H9 (cell line): ENCODE data around the gene SLC44A1. TPM values are rescaled to one million over a fixed set of nuclear protein-coding genes. Genes with fewer than 3 reads are reported as not detected.

Source experiments
- DNase-seq: peaks from one replicate; pipeline ENCODE4 v3.0.0-alpha.2; 2017
- H2AFZ ChIP-seq: one replicate; pipeline ENCODE4 v1.6.1; 2013; ENCODE audit warnings: mild to moderate bottlenecking, low read length, control low read depth, moderate library complexity
- H2AK5ac ChIP-seq: 2 replicates; pipeline ENCODE4 v1.6.1; 2013; ENCODE audit warnings: low read length, control low read depth, mixed read lengths; ENCODE audit not compliant: insufficient read length
- H2BK120ac ChIP-seq: one replicate; pipeline ENCODE4 v1.6.1; 2013; ENCODE audit warnings: low read depth, mild to moderate bottlenecking, low read length, control low read depth, inconsistent platforms; ENCODE audit not compliant: poor library complexity, severe bottlenecking
- H2BK12ac ChIP-seq: 2 replicates; pipeline ENCODE4 v1.6.1; 2013; ENCODE audit warnings: low read length, control low read depth, mixed read lengths, low read depth; ENCODE audit not compliant: insufficient read length
- H2BK15ac ChIP-seq: 2 replicates; pipeline ENCODE4 v1.6.1; 2013; ENCODE audit warnings: low read depth, low read length, control low read depth
- H2BK20ac ChIP-seq: one replicate; pipeline ENCODE4 v1.6.1; 2013; ENCODE audit warnings: low read depth, mild to moderate bottlenecking, low read length, control low read depth, inconsistent platforms; ENCODE audit not compliant: poor library complexity, severe bottlenecking
- H2BK5ac ChIP-seq: 2 replicates; pipeline ENCODE4 v1.6.1; 2013; ENCODE audit warnings: low read length, control low read depth, mixed read lengths; ENCODE audit not compliant: insufficient read length
- H3K14ac ChIP-seq: 2 replicates; pipeline ENCODE4 v1.6.1; 2013; ENCODE audit warnings: low read length, control low read depth; ENCODE audit not compliant: insufficient read depth
- H3K18ac ChIP-seq: 2 replicates; pipeline ENCODE4 v1.6.1; 2013; ENCODE audit warnings: low read depth, mild to moderate bottlenecking, mixed read lengths, low read length, control low read depth; ENCODE audit not compliant: insufficient read length
- H3K23ac ChIP-seq: 2 replicates; pipeline ENCODE4 v1.6.1; 2013; ENCODE audit warnings: low read length, control low read depth, mixed read lengths, low read depth; ENCODE audit not compliant: insufficient read length
- H3K23me2 ChIP-seq: 2 replicates; pipeline ENCODE4 v1.6.1; 2013; ENCODE audit warnings: low read depth, mild to moderate bottlenecking, mixed read lengths, low read length, control low read depth; ENCODE audit not compliant: insufficient read length, poor library complexity, severe bottlenecking
- H3K27ac ChIP-seq: 2 replicates; pipeline ENCODE4 v1.5.1; 2013; ENCODE audit warnings: low read length, control low read depth, mixed read lengths, low read depth; ENCODE audit not compliant: insufficient read length
- H3K27me3 ChIP-seq: 2 replicates; pipeline ENCODE4 v1.6.1; 2013; ENCODE audit warnings: low read length, control low read depth, inconsistent platforms; ENCODE audit not compliant: insufficient read depth
- H3K4ac ChIP-seq: 2 replicates; pipeline ENCODE4 v1.6.1; 2013; ENCODE audit warnings: low read depth, mild to moderate bottlenecking, control low read depth, inconsistent platforms, low read length, moderate library complexity
- H3K4me1 ChIP-seq: 2 replicates; pipeline ENCODE4 v1.6.1; 2013; ENCODE audit warnings: low read length, control low read depth, inconsistent platforms; ENCODE audit not compliant: insufficient read depth
- H3K4me2 ChIP-seq: 2 replicates; pipeline ENCODE4 v1.6.1; 2013; ENCODE audit warnings: low read length, control low read depth, mixed read lengths; ENCODE audit not compliant: insufficient read length, insufficient read depth
- H3K56ac ChIP-seq: 2 replicates; pipeline ENCODE4 v1.6.1; 2013; ENCODE audit warnings: low read depth, mild to moderate bottlenecking, mixed read lengths, low read length, control low read depth; ENCODE audit not compliant: insufficient read length
- H3K79me1 ChIP-seq: 2 replicates; pipeline ENCODE4 v1.6.1; 2013; ENCODE audit warnings: low read depth, mild to moderate bottlenecking, moderate library complexity, low read length, control low read depth, inconsistent platforms; ENCODE audit not compliant: insufficient read depth, poor library complexity, severe bottlenecking
- H3K79me2 ChIP-seq: 2 replicates; pipeline ENCODE4 v1.6.1; 2013; ENCODE audit warnings: low read length, control low read depth, inconsistent platforms; ENCODE audit not compliant: insufficient read depth
- H3K9ac ChIP-seq: 2 replicates; pipeline ENCODE4 v1.6.1; 2013; ENCODE audit warnings: low read length, control low read depth, mixed read lengths; ENCODE audit not compliant: insufficient read length; ENCODE audit errors: extremely low read depth
- H3K9me3 ChIP-seq: one replicate; pipeline ENCODE4 v1.6.1; 2013; ENCODE audit warnings: low read depth, low read length, inconsistent platforms; ENCODE audit not compliant: control insufficient read depth
- H3T11ph ChIP-seq: one replicate; pipeline ENCODE4 v1.6.1; 2013; ENCODE audit warnings: mild to moderate bottlenecking, low read length, control low read depth, inconsistent platforms
- H4K20me1 ChIP-seq: one replicate; pipeline ENCODE4 v1.6.1; 2013; ENCODE audit not compliant: control insufficient read depth, insufficient read length, insufficient read depth
- H4K5ac ChIP-seq: 2 replicates; pipeline ENCODE4 v1.6.1; 2013; ENCODE audit warnings: low read depth, mild to moderate bottlenecking, mixed read lengths, low read length, control low read depth; ENCODE audit not compliant: insufficient read length
- H4K8ac ChIP-seq: replicated peaks from 2 replicates; pipeline ENCODE4 v1.6.1; 2013; ENCODE audit warnings: low read length, control low read depth, mixed read lengths, low read depth; ENCODE audit not compliant: insufficient read length
- H4K91ac ChIP-seq: 2 replicates; pipeline ENCODE4 v1.6.1; 2013; ENCODE audit warnings: low read depth, mild to moderate bottlenecking, moderate library complexity, mixed read lengths, low read length, control low read depth; ENCODE audit not compliant: insufficient read length
- H3K27ac Mint-ChIP-seq, 3 experiments: 2 replicates in 2 of 3; 3 replicates in 1 of 3; pipeline ENCODE4 v1.8.0; 2020 to 2021; ENCODE audit warnings: mixed read lengths in 3 of 3, mild to moderate bottlenecking in 1 of 3, moderate library complexity in 1 of 3
- H3K27me3 Mint-ChIP-seq: 2 replicates; pipeline ENCODE4 v1.8.0; 2021; ENCODE audit warnings: low read depth, mild to moderate bottlenecking, moderate library complexity, mixed read lengths
- H3K36me3 Mint-ChIP-seq, 3 experiments: 2 replicates in 2 of 3; 3 replicates in 1 of 3; pipeline ENCODE4 v1.8.0; 2020 to 2021; ENCODE audit warnings: low read depth in 3 of 3, mixed read lengths in 3 of 3; ENCODE audit not compliant: insufficient read depth in 1 of 3
- H3K4me1 Mint-ChIP-seq, 2 experiments: 2 replicates each; pipeline ENCODE4 v1.8.0; 2020; ENCODE audit warnings: mixed read lengths in 2 of 2
- H3K4me3 Mint-ChIP-seq, 2 experiments: 2 replicates in 1 of 2; 3 replicates in 1 of 2; pipeline ENCODE4 v1.8.0; 2020 to 2021; ENCODE audit warnings: mild to moderate bottlenecking in 2 of 2, mixed read lengths in 2 of 2, moderate library complexity in 1 of 2
- H3K9me3 Mint-ChIP-seq, 2 experiments: 2 replicates in 1 of 2; 3 replicates in 1 of 2; pipeline ENCODE4 v1.8.0; 2020; ENCODE audit warnings: mild to moderate bottlenecking in 2 of 2, mixed read lengths in 2 of 2, moderate library complexity in 1 of 2
- CTCF ChIP-seq: fragments of 200-600 bp; sonication (generic); conservative IDR thresholded peaks from 3 replicates; pipeline ENCODE4 v1.8.0; 2021; ENCODE audit warnings: antibody characterized with exemption, mild to moderate bottlenecking
- WGBS: extraction: QIAGEN DNeasy Blood & Tissue Kit; methylation state at CpG from one replicate; pipeline ENCODE4 v1.1.7; 2013; ENCODE audit warnings: missing lambda C conversion rate, low lambda C conversion rate, mixed read lengths; ENCODE audit not compliant: insufficient read length; ENCODE audit errors: extremely low coverage; 5-methylcytosine and 5-hydroxymethylcytosine counted together
- total RNA-seq: library from RNA; stranded (reverse); gene quantifications from 2 replicates; pipeline ENCODE4 v1.2.1, GENCODE V29; 2021

Gene SLC44A1
- total RNA-seq, 1 experiment from 2014 or later, result 60.7 TPM

- no peak overlapping the region for H2BK5ac ChIP-seq
- H2BK120ac ChIP-seq, result no peak overlapping the region
- H3K9me3 ChIP-seq, result no peaks in the 10 kb centered on the region
- H2AK5ac ChIP-seq, result no peak overlapping the region
- no peaks in the 10 kb centered on the region for H3K27me3 ChIP-seq
- no peak overlapping the region for H3K18ac ChIP-seq
- Mint-ChIP-seq H3K27me3 (no peaks in the 10 kb centered on the region), H3K9me3 (peaks cover 3% of the 10 kb centered on the region in 2 experiments; a peak in 3 of 5 replicates), H3K4me3 (no peak overlapping the region), H3K27ac (peak overlapping the region; percentile 11 to 95 (median 84); a peak in 6 of 7 replicates), H3K4me1 (peaks cover 58 to 59% of the 10 kb centered on the region in 2 experiments), H3K36me3 (peaks cover 0 to 5% (median 2%) of the 10 kb centered on the region in 3 experiments; a peak in 5 of 7 replicates)
- no peak overlapping the region for H2AFZ ChIP-seq
- WGBS, result 100% methylated on average over 1 of the region's 3 CpGs
- H4K91ac ChIP-seq, result no peak overlapping the region
- H2BK15ac ChIP-seq, result no peak overlapping the region; the same call in 1 of the 2 replicates
- H3T11ph ChIP-seq, result no peak overlapping the region
- H2BK12ac ChIP-seq, result peak overlapping the region; percentile 11
- no peak overlapping the region for H3K27ac ChIP-seq
- no peaks in the 10 kb centered on the region for H3K79me1 ChIP-seq
- H4K20me1 ChIP-seq, result no peaks in the 10 kb centered on the region
- no peak overlapping the region for H4K8ac ChIP-seq
- H3K23ac ChIP-seq, result no peak overlapping the region
- no peak overlapping the region for H4K5ac ChIP-seq
- H3K79me2 ChIP-seq, result no peaks in the 10 kb centered on the region
- H3K4me1 ChIP-seq, result peaks cover 17% of the 10 kb centered on the region
- H2BK20ac ChIP-seq, result no peak overlapping the region
- no peaks in the 10 kb centered on the region for H3K23me2 ChIP-seq
- H3K14ac ChIP-seq, result no peak overlapping the region
- H3K4ac ChIP-seq, result no peak overlapping the region
- H3K56ac ChIP-seq, result no peak overlapping the region
- no peak overlapping the region for H3K9ac ChIP-seq
- 0 out of 3 replicates have a peak, but pooled peaks have one; percentile 22 for TF ChIP-seq CTCF
- DNase-seq, result no peak
- no peak overlapping the region for H3K4me2 ChIP-seq
These were observed 157.2 kb downstream of the SLC44A1 start for GRCh38 chr9:105401651-105402050.
